Sigmoid colon (tissue), 7 donors: ENCODE measurements around the gene HES5. TPM values are rescaled to one million over a fixed set of nuclear protein-coding genes. Genes with fewer than 3 reads are reported as not detected.

Experiments
- DNase-seq: peaks from one replicate; pipeline ENCODE4 v3.0.0-alpha.2; 2019
- H3K27ac ChIP-seq, 4 donors: fragments of 200-600 bp; sonication (generic); one replicate each; pipeline ENCODE4 v1.5.1; 2016 to 2019; ENCODE audit warnings: mild to moderate bottlenecking in 1 of 4
- H3K27me3 ChIP-seq, 3 donors: fragments of 200-600 bp; sonication (generic); one replicate each; pipeline ENCODE4 v1.5.1; 2019; ENCODE audit warnings: mild to moderate bottlenecking in 1 of 3
- H3K36me3 ChIP-seq, 4 donors: fragments of 200-600 bp; sonication (generic); one replicate each; pipeline ENCODE4 v1.5.1; 2016 to 2019
- H3K4me1 ChIP-seq, 4 donors: fragments of 200-600 bp; sonication (generic); one replicate each; pipeline ENCODE4 v1.5.1; 2017 to 2019
- H3K4me3 ChIP-seq, 4 donors: fragments of 200-600 bp; sonication (generic); one replicate each; pipeline ENCODE4 v1.5.1; 2017 to 2019; ENCODE audit warnings: mild to moderate bottlenecking in 2 of 4, moderate library complexity in 1 of 4
- H3K9me3 ChIP-seq, 4 donors: fragments of 200-600 bp in 3 of 4; sonication (generic) in 3 of 4; one replicate each; pipeline versions ENCODE4 v1.5.1 to v1.6.1; 2013 to 2019
- CTCF ChIP-seq, 4 experiments: fragments of 450-650 bp in 3 of 4; fragments of 200-600 bp in 1 of 4; IDR thresholded peaks; one replicate each; pipeline ENCODE4 v1.5.1; 2016 to 2019; ENCODE audit warnings: antibody characterized with exemption in 4 of 4, mild to moderate bottlenecking in 3 of 4, moderate library complexity in 2 of 4
- EP300 ChIP-seq, 4 donors: sonication (generic); formaldehyde crosslinking; IDR thresholded peaks; one replicate each; pipeline ENCODE4 v1.6.1; 2017; ENCODE audit warnings: antibody characterized with exemption in 4 of 4
- POLR2A ChIP-seq, 2 donors: fragments of 450-650 bp; IDR thresholded peaks; one replicate each; pipeline ENCODE4 v1.6.1; 2016; ENCODE audit warnings: antibody characterized with exemption in 2 of 2, mild to moderate bottlenecking in 2 of 2, moderate library complexity in 2 of 2
- POLR2AphosphoS5 ChIP-seq, 4 donors: sonication (generic); formaldehyde crosslinking; IDR thresholded peaks; one replicate each; pipeline ENCODE4 v1.6.1; 2017; ENCODE audit warnings: antibody characterized with exemption in 4 of 4
- WGBS, 2 donors: extraction: QIAGEN DNeasy Blood & Tissue Kit; methylation state at CpG; one replicate each; pipeline ENCODE4 v1.1.7; 2013; 5-methylcytosine and 5-hydroxymethylcytosine counted together
- intact Hi-C: fragments of 100-400 bp; cut with DNase I; formaldehyde crosslinking; loops from one replicate; pipeline ENCODE4 v1.15.1; 2023
- polyA plus RNA-seq, 3 donors: library from polyadenylated mRNA; stranded (reverse); fragments of 200-250 nt; gene quantifications; one replicate each; pipeline ENCODE4 v1.2.3, GENCODE V29; 2013
- total RNA-seq, 4 donors: library from RNA; depleted of rRNA; stranded (reverse); fragments of >200 nt; gene quantifications; one replicate each; pipeline ENCODE4 v1.1.0, GENCODE V29; 2016
- donor health status: healthy with polysubstance abuse.
- donor health status: Bipolar disorder and iron deficiency.
- donor health status: healthy.

HES5 gene
- total and polyA plus RNA-seq, 7 donors, result 0.36 to 1.2 (median 0.61) TPM; not detected in 4

GRCh38 chr1:2563205-2563604, 33.1 kb upstream of the HES5 start:
- WGBS, 2 donors, result 89% methylated on average over 18 of the region's 18 CpGs
- H3K27me3 ChIP-seq, result peaks cover 0 to 22% (median 18%) of the 10 kb centered on the region in 3 donors
- no peaks in the 10 kb centered on the region for H3K9me3 ChIP-seq
- peaks cover 5 to 52% (median 11%) of the 10 kb centered on the region in 4 donors for H3K36me3 ChIP-seq
- TF ChIP-seq CTCF (IDR thresholded peaks at IDR 0.05), result no peak
- TF ChIP-seq EP300 (IDR thresholded peaks at IDR 0.05), result no peak
- TF ChIP-seq POLR2AphosphoS5 (IDR thresholded peaks at IDR 0.05), result no peak
- TF ChIP-seq POLR2A (IDR thresholded peaks at IDR 0.05), result no peak
- no peak overlapping the region for H3K27ac ChIP-seq
- peaks cover 0 to 9% (median 7%) of the 10 kb centered on the region in 4 donors for H3K4me1 ChIP-seq
- no peak overlapping the region for H3K4me3 ChIP-seq
- DNase-seq, result no peak
- intact Hi-C loops, result no loop called here

- no peak overlapping the region for H3K27ac ChIP-seq
- H3K27me3 ChIP-seq, result peaks cover 0 to 16% (median 15%) of the 10 kb centered on the region in 3 donors
- intact Hi-C loops, result no loop called here
- DNase-seq, result no peak
- peaks cover 0 to 19% (median 16%) of the 10 kb centered on the region in 4 donors for H3K4me1 ChIP-seq
- no peak overlapping the region for H3K4me3 ChIP-seq
- no peaks in the 10 kb centered on the region for H3K9me3 ChIP-seq
- TF ChIP-seq CTCF (IDR thresholded peaks at IDR 0.05), result peak in 1 of 4 experiments; percentile 11
- no peak for TF ChIP-seq POLR2AphosphoS5 (IDR thresholded peaks at IDR 0.05)
- TF ChIP-seq EP300 (IDR thresholded peaks at IDR 0.05), result no peak
- no peak for TF ChIP-seq POLR2A (IDR thresholded peaks at IDR 0.05)
- H3K36me3 ChIP-seq, result peaks cover 5 to 58% (median 12%) of the 10 kb centered on the region in 4 donors
- WGBS, 2 donors, result 84 to 91% methylated on average over 24 of the region's 24 CpGs
Measured at GRCh38 chr1:2561898-2562895, 32.1 kb upstream of the HES5 start.

- no peak for DNase-seq
- 78 to 92% methylated on average over 11 of the region's 11 CpGs for WGBS, 2 donors
- intact Hi-C loops, result no loop called here
- H3K36me3 ChIP-seq, result peaks cover 5 to 58% (median 12%) of the 10 kb centered on the region in 4 donors
- H3K27ac ChIP-seq, result no peak overlapping the region
- TF ChIP-seq POLR2AphosphoS5 (IDR thresholded peaks at IDR 0.05), result no peak
- no peak for TF ChIP-seq POLR2A (IDR thresholded peaks at IDR 0.05)
- no peak for TF ChIP-seq EP300 (IDR thresholded peaks at IDR 0.05)
- TF ChIP-seq CTCF (IDR thresholded peaks at IDR 0.05), result no peak
- H3K9me3 ChIP-seq, result no peaks in the 10 kb centered on the region
- H3K4me3 ChIP-seq, result no peak overlapping the region
- peaks cover 0 to 25% (median 23%) of the 10 kb centered on the region in 4 donors for H3K4me1 ChIP-seq
- peaks cover 0 to 9% (median 7%) of the 10 kb centered on the region in 3 donors for H3K27me3 ChIP-seq
Measured at GRCh38 chr1:2561446-2561845, 31.4 kb upstream of the HES5 start.

GRCh38 chr1:2560299-2561073, 30.4 kb upstream of the HES5 start:
- TF ChIP-seq POLR2AphosphoS5 (IDR thresholded peaks at IDR 0.05) (no peak), CTCF (IDR thresholded peaks at IDR 0.05) (no peak), POLR2A (IDR thresholded peaks at IDR 0.05) (no peak), EP300 (IDR thresholded peaks at IDR 0.05) (no peak)
- intact Hi-C loops, result no loop called here
- H3K9me3 ChIP-seq, result no peaks in the 10 kb centered on the region
- peaks cover 5 to 58% (median 12%) of the 10 kb centered on the region in 4 donors for H3K36me3 ChIP-seq
- no peak for DNase-seq
- H3K4me3 ChIP-seq, result no peak overlapping the region
- H3K27me3 ChIP-seq, result no peaks in the 10 kb centered on the region
- peaks cover 0 to 29% (median 27%) of the 10 kb centered on the region in 4 donors for H3K4me1 ChIP-seq
- 87 to 90% methylated on average over 15 of the region's 15 CpGs for WGBS, 2 donors
- no peak overlapping the region for H3K27ac ChIP-seq
